Limb (tissue), 2 donors: Measurements from ENCODE around the gene IRAG1.

Experiments used
- DNase-seq, 2 donors: peaks; one replicate each; pipeline ENCODE4 v3.0.0-alpha.2; 2016; ENCODE audit errors: extremely low spot score in 2 of 2

Gene IRAG1, protein sequence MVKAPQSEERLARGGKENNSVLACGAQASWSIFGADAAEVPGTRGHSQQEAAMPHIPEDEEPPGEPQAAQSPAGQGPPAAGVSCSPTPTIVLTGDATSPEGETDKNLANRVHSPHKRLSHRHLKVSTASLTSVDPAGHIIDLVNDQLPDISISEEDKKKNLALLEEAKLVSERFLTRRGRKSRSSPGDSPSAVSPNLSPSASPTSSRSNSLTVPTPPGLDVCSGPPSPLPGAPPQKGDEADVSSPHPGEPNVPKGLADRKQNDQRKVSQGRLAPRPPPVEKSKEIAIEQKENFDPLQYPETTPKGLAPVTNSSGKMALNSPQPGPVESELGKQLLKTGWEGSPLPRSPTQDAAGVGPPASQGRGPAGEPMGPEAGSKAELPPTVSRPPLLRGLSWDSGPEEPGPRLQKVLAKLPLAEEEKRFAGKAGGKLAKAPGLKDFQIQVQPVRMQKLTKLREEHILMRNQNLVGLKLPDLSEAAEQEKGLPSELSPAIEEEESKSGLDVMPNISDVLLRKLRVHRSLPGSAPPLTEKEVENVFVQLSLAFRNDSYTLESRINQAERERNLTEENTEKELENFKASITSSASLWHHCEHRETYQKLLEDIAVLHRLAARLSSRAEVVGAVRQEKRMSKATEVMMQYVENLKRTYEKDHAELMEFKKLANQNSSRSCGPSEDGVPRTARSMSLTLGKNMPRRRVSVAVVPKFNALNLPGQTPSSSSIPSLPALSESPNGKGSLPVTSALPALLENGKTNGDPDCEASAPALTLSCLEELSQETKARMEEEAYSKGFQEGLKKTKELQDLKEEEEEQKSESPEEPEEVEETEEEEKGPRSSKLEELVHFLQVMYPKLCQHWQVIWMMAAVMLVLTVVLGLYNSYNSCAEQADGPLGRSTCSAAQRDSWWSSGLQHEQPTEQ

DNA sequence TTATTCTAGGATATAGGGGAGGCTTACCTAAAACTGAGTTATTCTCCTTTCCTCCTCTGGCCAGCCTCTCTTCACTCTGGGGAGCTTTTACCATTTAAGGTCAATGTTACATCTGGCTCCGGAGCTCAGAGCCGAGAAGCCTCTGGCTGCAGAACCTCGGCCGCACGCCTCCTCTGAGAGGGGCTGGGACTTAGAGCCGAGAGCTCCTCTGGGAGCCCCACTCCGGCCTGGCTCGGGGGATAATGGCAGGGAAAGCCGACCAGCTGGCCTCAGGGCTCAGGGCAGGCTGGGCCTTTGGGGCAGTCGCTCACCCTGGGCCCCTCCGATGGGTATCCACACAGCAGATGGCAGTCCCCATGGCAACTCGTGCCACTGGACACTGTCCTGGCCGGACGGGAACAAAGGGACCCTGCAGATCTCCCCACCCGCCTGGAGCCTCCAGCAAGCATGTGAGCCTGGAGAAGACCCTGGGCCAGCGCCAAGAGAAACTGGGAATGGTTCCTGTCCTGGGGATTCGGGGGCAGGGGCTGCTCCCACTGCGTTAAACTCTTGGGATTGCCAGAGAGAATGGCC, at the start of gene IRAG1:
Gene IRAG1 (minus strand): TSS at position 247 of the 573 bp plus-strand sequence. CDS start 153 bp downstream, at position 94.
- peak; percentile 27 to 46 for DNase-seq

DNA sequence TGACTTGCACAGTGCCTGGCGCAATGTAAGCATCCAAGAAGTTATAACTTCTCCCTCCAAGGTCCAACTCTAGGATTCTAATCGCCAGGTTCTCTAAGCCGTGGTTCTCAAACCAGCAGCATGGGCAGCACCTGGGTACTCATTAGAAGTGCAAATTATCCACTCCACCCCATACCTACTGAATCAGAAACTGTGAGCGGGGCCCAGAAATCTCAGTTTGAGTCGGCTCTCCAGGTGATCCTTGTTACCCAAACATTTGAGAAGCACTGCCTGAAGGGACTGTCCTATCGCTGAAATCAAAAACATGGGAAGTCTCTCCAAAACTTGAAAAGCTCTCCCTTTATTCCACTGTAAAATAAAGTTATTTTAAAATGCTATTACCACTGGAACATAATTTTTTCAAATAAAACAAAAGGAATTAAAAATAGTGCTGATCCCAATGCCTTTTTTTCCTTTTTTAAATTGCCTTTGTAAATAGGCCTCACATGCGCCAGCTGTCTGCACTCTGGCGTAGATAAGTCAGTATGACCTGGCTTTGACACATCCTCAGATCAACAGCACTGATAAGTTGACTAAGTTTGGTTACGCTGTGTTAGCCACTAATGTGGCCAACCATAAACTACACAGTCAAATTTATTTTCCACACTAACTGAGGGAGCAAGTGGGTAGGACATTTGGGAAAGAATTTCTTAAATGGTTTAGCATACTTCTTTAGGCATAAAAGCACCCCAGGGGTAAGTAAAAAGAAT, 49.1 kb upstream of the IRAG1 start:
- DNase-seq, result no peak

DNA sequence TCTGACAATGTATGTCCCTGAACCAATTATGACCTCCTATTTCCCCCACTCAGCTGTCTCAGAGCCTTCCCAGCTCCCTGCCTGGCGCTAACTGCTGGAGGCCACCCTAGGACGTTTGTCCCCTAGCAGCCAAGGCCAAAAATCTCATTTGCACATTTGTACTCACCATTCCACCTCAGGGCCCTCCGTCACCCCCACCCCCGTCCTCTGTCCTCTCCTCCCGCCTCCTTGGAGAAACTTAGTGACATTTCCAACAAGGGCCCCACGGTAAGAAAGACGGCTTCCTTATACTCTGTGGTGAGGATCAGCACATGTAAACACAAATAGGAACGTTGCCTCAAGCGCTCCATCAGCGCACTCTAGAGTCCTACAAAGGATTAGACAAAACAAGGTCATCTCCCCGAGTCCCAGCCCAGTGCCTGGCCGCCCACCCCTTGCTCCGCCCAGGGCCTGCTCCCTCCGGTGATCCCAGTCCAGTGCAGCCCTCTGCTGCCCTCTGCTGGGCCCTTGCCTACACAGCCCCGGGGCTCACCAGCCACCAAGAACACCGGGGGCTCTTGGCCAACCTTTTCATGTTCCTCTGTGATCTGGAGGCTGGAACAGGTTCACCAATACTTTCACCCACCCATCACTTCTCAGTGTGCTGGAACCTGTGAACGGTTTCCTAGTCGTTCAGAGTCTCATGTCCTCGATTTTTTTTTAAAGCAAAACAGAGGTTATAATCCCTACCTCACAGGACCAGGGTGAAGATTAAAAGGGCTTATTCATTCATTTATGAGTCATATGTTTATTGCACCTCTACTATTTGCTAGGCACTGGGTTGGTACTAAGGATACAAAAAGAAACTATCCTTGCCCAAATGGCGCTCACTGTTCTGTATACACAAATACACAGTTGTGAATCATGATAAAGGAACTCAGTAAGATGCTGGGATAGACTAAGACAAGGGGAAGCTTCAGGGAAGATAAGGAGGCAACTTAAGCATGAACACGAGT, 42.2 kb upstream of the IRAG1 start:
- peak; percentile 94 to 96 for DNase-seq

DNA sequence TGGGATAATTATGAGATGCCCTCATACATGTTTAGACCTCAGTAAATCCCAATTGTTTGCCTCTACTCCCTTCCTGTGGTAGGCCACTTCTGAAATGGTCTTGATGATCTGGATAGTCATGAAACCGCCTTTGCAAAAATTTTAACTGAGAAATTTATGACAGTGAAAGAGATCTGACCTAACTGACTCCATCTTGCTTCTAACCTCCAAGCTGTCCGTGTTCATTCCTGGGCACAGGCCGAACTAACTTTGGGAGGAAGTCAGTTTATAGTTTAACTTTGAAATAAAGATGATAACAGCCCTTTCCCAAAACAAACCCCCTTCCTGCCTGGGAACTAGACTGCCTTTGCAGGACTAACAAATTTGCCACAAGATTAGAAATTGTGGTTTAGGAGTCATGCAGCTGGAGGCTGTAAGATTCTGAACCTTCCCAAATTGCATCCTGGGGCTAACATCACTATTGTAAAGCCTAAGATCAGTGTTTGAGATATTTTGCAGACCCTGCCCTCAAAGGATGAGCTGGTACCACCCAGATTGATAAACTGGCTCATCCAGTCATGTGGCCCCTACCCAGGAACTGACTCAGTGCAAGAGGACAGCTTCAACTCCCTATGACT, 37.6 kb upstream of the IRAG1 start:
- no peak for DNase-seq

DNA sequence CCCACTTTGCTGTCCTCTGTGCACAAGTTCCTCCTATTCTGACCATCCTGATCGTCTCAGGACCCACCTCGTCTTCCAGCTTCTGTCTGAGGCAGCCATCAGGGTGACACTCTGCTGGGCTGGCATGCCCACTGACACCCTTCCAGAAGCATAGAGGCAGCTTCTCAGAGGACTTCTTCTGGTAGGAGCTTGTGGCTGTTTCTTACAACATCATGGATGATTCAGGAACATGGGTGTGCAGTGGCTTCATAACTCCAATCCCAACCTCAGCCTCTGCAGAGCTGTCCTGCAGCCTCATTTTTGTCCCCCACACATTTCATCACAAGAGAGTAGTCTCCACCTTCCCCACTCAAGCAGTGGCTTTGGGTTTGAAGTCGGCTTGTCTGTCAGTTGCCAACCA, 36.6 kb upstream of the IRAG1 start:
- no peak for DNase-seq

DNA sequence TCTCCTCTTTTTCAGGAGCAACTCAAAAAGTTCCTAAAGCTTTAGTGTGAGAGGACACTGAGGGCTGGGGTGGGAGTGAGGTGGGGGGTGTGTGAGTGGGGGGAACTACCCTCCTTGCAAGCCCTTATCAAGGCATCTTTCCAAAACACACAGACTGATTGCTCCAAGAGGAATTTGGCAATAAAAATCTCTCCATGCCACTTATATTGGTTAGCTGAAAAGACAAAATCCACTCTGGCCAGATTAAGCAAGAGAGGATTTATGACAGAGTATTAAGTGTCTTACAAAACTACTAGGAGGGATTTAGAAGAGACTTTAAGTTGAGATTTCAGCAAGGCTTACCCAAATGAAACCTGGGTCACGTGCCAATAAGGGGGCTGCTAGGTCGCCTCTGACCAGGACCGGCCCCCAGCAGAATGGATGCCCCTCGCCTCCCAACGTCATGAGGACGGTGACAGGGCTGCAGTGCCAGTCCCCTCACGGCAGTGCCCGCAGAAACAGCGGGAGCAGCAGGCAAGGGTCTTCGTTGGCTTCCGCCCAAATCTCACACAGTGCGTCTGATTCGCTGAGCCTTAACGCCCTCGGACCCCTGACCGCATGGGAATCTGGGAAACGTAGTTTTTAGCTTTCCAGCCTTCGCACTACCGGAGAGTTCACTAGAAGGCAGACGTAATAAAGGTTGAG, 35.4 kb upstream of the IRAG1 start:
- peak; percentile 54 to 76 for DNase-seq

DNA sequence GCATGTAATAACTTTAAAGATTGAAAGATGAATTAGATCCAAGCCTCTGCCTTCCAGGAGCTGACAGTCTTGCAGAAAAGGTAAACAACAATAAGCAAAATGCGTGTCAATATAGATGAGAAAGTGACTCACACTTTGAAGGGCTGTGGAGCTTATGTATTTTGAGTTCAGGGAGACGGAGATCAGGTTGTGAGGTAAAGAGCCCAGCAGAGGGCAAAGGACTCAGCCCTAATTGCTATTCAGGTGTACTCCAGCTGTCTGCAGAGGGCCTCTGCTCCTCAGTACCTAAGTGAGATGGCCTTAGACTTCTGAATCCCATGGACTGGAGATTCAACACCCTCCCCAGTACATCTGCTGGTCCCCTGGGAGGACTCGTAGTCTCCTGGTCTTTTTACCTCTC, 34.6 kb upstream of the IRAG1 start:
- DNase-seq, result no peak

DNA sequence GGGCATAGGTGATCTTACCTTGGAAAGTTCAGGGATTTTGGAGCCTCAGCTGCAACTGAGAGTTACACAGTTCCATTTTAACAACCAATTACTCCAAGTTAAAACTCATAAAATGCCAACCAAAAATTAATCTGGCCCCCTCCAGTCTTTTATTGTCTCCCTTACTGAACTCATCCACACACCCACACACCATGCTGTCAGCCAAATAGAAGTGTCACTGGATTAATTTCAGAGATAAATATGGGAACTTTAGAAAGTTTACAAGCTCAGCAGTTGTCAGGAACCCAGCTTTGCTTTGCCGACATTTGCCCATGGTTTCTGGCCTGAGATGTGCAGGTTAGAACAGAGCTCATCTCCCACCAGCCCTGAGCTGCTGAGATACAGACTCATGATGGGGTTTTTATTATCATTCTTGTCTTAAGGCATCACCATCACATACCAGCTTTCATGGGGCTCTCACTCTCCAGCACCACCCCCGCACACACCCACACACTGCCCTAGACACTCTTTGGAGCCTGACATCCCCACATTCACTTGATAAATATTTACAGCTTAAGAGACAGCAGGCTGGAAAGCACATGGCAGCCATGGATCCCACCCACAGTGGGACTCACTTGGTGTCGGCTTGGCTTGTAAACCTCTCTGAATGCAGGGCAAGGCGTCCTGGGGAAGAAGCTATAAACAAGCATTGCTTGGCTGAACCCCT, 33.7 kb upstream of the IRAG1 start:
- DNase-seq, result no peak

DNA sequence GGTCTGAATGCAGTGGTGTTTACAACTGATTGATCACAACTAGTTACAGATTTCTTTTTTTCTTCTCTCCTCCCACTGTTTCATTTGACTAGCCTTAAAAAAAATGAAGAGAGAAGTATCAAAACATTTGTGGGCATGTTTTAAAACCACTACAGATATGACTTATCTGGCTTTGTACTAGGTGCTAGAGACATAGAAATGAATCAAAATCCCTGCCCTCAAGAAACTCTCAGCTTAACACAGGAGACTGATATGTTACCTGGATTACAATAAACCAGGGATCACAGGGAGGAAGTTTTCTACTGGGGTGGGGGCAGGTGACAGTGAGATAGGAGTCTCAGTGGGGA, 32.3 kb upstream of the IRAG1 start:
- DNase-seq, result no peak

DNA sequence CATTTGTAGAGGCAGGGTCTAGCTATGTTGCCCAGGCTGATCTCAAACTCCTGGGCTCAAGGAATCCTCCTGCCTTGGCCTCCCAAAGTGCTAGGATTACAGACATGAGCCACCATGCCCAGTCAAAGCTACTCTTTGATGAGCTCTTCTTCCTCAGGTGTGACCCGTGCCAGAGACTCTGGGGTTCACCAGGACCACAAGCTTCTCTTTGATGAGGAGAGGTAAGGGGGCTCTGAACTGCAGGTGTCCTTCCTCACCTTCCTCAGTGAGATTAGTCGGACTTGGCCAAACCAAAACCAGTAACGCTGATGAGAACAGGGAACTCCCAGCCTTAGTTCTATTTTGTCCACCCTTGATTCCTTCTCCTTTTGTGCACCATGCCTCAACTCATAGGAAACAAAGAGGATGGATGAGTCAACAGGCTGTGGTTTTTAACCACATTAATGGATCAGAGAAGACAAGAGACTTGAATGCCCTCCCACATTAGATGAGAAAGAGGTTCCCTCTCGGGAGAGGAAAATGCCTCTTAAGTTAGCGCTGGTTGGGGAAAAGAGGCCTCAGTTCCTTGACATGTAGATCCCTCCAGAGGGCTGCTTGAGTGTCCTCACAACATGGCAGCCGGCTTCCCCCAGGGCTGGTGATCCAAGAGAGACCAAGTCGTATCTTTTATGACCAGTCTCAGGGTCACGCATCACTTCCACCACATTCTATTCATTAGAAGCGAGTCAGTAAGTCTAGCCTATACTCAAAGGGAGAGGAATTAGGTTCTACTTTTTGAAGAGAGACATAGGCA, 31.8 kb upstream of the IRAG1 start:
- no peak for DNase-seq

DNA sequence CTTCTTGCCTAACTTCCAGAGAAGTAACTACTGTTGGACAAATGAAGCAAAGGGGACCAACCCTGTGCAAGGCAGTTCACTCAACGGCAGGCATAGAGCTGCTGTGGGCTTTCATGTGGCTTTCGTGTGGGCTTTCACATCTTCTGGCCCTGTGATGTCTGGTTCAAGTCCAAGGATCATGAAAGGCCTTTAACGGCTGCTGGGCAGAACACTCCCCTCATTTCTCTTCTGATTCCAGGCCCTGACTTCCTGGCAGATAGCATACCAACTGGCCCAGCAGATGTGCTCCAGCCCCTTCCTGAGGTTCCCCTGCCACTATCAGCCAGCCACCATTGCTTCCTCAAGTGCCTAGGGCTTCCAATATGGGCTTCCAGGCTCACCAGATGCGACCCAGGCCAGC, 28.8 kb upstream of the IRAG1 start:
- no peak for DNase-seq

DNA sequence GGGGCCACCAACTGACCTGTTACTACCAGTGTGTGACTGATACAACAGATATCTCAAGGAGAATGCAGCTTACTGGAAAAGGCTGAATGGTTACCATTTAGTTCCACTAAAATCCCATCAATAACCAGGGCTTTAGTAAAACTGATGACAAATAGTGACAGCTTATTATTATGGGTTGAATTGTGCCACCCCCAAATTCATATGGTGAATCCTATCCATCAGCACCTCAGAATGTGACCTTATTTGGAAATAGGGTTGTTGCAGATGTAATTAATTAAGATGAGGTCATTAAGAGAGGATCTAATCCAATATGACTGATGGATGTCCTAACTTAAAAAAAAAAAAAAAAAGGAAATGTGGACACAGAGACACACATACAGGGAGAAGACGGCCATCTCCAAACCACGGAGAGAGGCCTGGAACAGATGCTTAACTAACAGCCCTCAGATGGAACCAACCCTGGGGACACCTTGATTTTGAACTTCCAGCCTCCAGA, 27.4 kb upstream of the IRAG1 start:
- no peak for DNase-seq

DNA sequence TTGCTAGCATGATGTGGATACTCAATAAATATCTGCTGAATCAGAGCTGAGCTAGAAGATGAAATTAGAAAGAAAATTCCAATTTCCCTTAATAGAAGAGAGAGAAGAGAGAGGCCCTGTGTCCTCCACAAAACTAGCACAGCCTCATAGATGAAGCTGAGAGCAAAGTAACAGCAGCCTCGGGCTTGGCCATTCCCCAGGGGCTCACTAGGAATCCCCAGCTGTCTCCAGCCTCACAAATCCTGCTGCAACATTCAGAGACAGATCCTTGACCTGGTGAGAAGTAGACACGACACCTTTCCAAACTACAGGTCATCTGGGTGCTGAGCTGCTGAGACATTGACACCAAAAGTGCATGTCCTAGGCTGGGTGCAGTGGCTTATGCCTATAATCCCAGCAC, 26.1 kb upstream of the IRAG1 start:
- DNase-seq, result no peak

DNA sequence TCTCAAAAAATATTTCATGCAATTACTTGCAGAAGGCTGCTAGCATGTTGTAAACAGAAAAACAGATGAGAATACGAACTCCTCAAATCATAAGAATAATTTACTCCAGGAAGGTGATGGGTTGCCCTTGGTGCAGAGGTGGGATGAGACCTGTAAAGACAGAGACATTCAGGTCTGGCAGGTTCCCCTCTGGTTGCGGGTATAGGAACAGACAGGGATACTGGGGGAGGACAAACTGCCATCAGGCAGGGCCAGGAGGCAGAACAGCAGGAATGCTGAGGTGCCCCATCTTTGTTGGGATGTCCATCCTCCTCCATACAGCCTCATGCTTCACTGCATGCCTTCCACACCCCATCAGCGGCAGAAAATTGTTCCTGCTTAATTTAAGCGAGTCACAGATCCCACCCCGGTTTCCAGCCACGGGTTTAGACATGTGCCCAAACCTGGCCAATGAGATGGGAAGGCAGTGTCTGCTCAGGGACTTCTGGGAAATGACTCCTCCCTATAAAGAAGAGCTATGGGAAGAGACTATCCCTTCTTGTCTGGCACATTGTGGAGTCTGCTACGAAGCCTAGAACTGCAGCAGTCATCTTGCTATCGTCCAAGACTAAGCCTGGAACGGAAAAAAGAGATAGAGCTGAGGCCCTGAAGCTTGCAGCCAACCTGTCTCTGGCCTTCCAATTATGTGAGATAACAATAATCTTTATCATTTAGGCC, 23.1 kb upstream of the IRAG1 start:
- no peak for DNase-seq

DNA sequence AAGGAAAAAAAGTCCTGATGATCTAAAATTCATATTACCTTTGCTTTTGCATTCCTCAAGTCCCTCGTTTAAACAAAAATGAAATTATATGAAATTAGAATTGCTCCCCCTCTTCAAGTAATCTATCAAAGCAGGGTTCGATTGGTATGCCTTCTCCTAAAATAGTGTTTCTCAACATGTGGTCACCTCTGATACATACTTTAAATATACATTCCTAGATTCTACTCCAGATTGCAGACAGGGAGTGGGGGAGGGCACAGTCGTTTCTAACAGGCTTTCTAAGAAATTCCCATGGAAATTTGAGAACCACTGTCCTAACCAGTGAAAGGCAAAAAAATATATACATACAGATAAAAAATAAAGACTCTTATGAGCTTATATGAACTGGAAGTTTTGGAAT, 22.6 kb upstream of the IRAG1 start:
- no peak for DNase-seq

DNA sequence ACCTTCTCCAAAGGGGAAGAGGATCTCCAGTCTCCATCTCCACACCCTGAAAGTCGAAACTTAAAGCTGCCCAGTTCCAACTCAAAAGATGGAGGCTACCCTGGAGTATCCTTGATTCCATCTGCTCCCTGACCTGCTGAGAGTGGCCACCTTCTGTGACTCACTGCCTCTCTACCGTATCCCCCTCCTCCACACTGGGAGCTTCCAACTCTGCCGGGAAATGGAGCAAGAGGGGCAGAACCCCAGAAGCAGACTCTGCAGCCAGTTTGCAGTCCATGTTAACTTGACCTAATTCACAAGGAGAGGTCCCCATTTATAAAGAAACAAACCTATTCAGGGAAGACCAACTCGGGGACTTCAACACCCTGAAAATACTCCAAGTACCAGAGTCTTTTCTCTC, 22.0 kb upstream of the IRAG1 start:
- no peak for DNase-seq
